ENCODE measurements around the gene RC3H2. TPM values are rescaled to one million over a fixed set of nuclear protein-coding genes. Genes with fewer than 3 reads are reported as not detected.

Gene RC3H2
- total and polyA plus RNA-seq, 10 of the 15 experiments (the other 5 are each of a cell fraction or from before 2014, with no cell fraction given) = 7.2 to 25.5 (median 16.1) TPM

DNA sequence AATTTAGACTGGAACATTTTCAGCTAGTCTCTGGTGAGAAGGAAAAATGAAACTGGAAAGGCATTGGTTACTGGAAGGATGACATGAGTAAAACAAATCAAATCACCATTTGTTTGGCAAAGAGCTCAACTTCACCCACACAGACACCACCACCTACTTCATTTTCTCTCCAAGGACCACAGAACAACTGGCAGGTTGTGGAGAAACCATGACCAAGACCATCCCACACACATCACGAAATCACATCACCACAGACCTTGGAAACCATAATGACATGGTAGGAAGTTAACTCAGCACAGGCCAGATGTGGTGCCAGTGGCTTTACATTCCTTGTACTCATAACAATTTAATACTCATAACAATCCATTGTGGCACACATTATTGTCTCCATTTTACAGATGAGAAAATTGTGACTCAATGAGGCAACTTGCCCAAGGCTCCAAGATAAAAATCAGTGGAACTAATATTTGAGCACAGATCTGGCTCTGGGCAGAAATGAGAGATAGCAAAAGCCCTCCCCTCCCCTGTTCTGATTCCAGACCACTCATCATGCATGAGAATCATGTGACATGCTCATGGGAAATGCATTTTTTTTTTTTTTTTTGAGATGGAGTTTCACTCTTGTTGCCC is 97.8 kb downstream of the RC3H2 start:
- no TSS peak for BruUV-seq (replicated peaks)
- Histone ChIP-seq H3K9ac (ENCODE audit: control insufficient read depth, insufficient read depth, low read length) (no peak overlapping the region), H3K36me3 (ENCODE audit: control insufficient read depth in 2 of 2, insufficient read depth in 2 of 2, low read length in 1 of 2) (no peaks in the 10 kb centered on the region), H3K9me3 (replicated peaks; ENCODE audit: control insufficient read depth, insufficient read depth, low read length) (no peaks in the 10 kb centered on the region), H3K4me2 (ENCODE audit: control insufficient read depth, insufficient read depth) (no peak overlapping the region), H3K27me3 (replicated peaks in 1 of 2; ENCODE audit: control insufficient read depth in 2 of 2, insufficient read depth in 2 of 2, low read length in 1 of 2) (no peaks in the 10 kb centered on the region), H2AFZ (ENCODE audit: control insufficient read depth, low read depth, low read length) (no peak overlapping the region), H3K4me3 (no peak overlapping the region), H3K27ac (ENCODE audit: control insufficient read depth, insufficient read depth) (no peak overlapping the region), H3K79me2 (ENCODE audit: control insufficient read depth, insufficient read depth, low read length) (no peaks in the 10 kb centered on the region), H4K20me1 (ENCODE audit: control insufficient read depth, insufficient read depth) (no peaks in the 10 kb centered on the region), H3K4me1 (ENCODE audit: control insufficient read depth, insufficient read depth, low read length) (no peaks in the 10 kb centered on the region)
- CTCF ChIA-PET = interaction anchor here (0.7 to 5.4 kb wide), 8 partner anchors 17 to 709 kb away, joined by 3 to 81 read pairs (median 4); no protein-coding TSS in a partner anchor
- intact Hi-C loops (cut with micrococcal nuclease; ENCODE audit: unreplicated experiment) (no loop called here), in situ Hi-C loops (cut with MboI) (no loop called here)
- ATAC-seq (peak; percentile 23; the same call in 2 of the 3 replicates), DNase-seq (ENCODE audit: low read depth, low spot score) (no peak), FAIRE-seq (no peak)
- POLR2A ChIA-PET = no interaction called here
- 0% methylated on average over 1 of the region's 1 CpG for WGBS (ENCODE audit: insufficient coverage, insufficient replicate concordance, low lambda C conversion rate, missing lambda C conversion rate)
- SMC1A ChIA-PET (ENCODE audit: uncharacterized antibody, unreplicated experiment) = interaction anchor here (0.7 to 6.3 kb wide), 2 partner anchors 344 to 410 kb away, joined by 3 to 63 read pairs; no protein-coding TSS in a partner anchor
- RAD21 ChIA-PET (ENCODE audit: unreplicated experiment) = interaction anchor here (0.9 to 1.5 kb wide), 3 partner anchors 184 to 309 kb away, joined by 3 read pairs; no protein-coding TSS in a partner anchor
- 0 out of 2 replicates have a peak, but pooled peaks have one; percentile 18 for TF ChIP-seq RUNX3 (IDR thresholded peaks at IDR 0.05; ENCODE audit: low read length)
- TF ChIP-seq RELA (IDR thresholded peaks at IDR 0.05; ENCODE audit: borderline replicate concordance, partially characterized antibody) = no peak
- no peak for TF ChIP-seq ESRRA (IDR thresholded peaks at IDR 0.05; ENCODE audit: low read length)
- no peak for TF ChIP-seq EED (IDR thresholded peaks at IDR 0.05; ENCODE audit: low read depth)
- TF ChIP-seq TAF1 (IDR thresholded peaks at IDR 0.05; ENCODE audit: borderline replicate concordance, low read depth, low read length) = no peak

- CTCF ChIA-PET = interaction anchor here (0.6 to 1.6 kb wide), 5 partner anchors 18 to 456 kb away, joined by 3 to 5 read pairs (median 3); no protein-coding TSS in a partner anchor
Measured at GRCh38 chr9:122806661-122807060, 98.5 kb downstream of the RC3H2 start.

More at GRCh38 chr9:122806661-122807060, 98.5 kb downstream of the RC3H2 start:
- RAD21 ChIA-PET (ENCODE audit: unreplicated experiment) = no interaction called here
- WGBS (ENCODE audit: insufficient coverage, insufficient replicate concordance, low lambda C conversion rate, missing lambda C conversion rate) = 1% methylated on average over 4 of the region's 4 CpGs
- Histone ChIP-seq H2AFZ (ENCODE audit: control insufficient read depth, low read depth, low read length) (no peak overlapping the region), H3K36me3 (ENCODE audit: control insufficient read depth in 2 of 2, insufficient read depth in 2 of 2, low read length in 1 of 2) (no peaks in the 10 kb centered on the region), H3K27me3 (replicated peaks in 1 of 2; ENCODE audit: control insufficient read depth in 2 of 2, insufficient read depth in 2 of 2, low read length in 1 of 2) (no peaks in the 10 kb centered on the region), H3K9me3 (replicated peaks; ENCODE audit: control insufficient read depth, insufficient read depth, low read length) (no peaks in the 10 kb centered on the region), H3K4me3 (no peak overlapping the region), H3K79me2 (ENCODE audit: control insufficient read depth, insufficient read depth, low read length) (no peaks in the 10 kb centered on the region), H3K4me2 (ENCODE audit: control insufficient read depth, insufficient read depth) (no peak overlapping the region), H3K4me1 (ENCODE audit: control insufficient read depth, insufficient read depth, low read length) (no peaks in the 10 kb centered on the region), H4K20me1 (ENCODE audit: control insufficient read depth, insufficient read depth) (no peaks in the 10 kb centered on the region), H3K9ac (ENCODE audit: control insufficient read depth, insufficient read depth, low read length) (no peak overlapping the region), H3K27ac (ENCODE audit: control insufficient read depth, insufficient read depth) (no peak overlapping the region)
- SMC1A ChIA-PET (ENCODE audit: uncharacterized antibody, unreplicated experiment) = interaction anchor here (6.3 kb wide), 1 partner anchor 343 kb away, joined by 63 read pairs; no protein-coding TSS in a partner anchor
- BruUV-seq (replicated peaks) = no TSS peak
- in situ Hi-C loops (cut with MboI) (no loop called here), intact Hi-C loops (cut with micrococcal nuclease; ENCODE audit: unreplicated experiment) (no loop called here)
- no peak for DNase-seq (ENCODE audit: low read depth, low spot score)
- POLR2A ChIA-PET = no interaction called here
- peak; percentile 12 for TF ChIP-seq PBX3 (IDR thresholded peaks at IDR 0.05; ENCODE audit: insufficient replicate concordance, low read depth, low read length)
- no peak for TF ChIP-seq SIN3A (IDR thresholded peaks at IDR 0.05; ENCODE audit: low read depth, low read length)
- no peak for TF ChIP-seq SMC3 (IDR thresholded peaks at IDR 0.05; ENCODE audit: borderline replicate concordance, low read length)
- peak; percentile 74 for TF ChIP-seq BCL3 (IDR thresholded peaks at IDR 0.05; ENCODE audit: borderline replicate concordance, insufficient read depth, low read depth, low read length, poor library complexity, severe bottlenecking)
- peak; percentile 32; the same call in 2 of the 3 replicates for ATAC-seq
- no peak for FAIRE-seq
